GM19468 (cell line): ENCODE results near the gene TSHR.
"Not testable (repeated sequence)": the region's sequence is repeated elsewhere in the genome, so short reads cannot be mapped to it uniquely, and the experiment has no call there.

ENCODE experiments used
- ATAC-seq: cut with Tn5 transposase; IDR thresholded peaks from one replicate; pipeline ENCODE4 v1.9.1; 2021; ENCODE audit warnings: mild to moderate bottlenecking, moderate library complexity, moderate number of reproducible peaks; ENCODE audit not compliant: unreplicated experiment; ENCODE audit errors: extremely low read depth

The TSHR gene

DNA sequence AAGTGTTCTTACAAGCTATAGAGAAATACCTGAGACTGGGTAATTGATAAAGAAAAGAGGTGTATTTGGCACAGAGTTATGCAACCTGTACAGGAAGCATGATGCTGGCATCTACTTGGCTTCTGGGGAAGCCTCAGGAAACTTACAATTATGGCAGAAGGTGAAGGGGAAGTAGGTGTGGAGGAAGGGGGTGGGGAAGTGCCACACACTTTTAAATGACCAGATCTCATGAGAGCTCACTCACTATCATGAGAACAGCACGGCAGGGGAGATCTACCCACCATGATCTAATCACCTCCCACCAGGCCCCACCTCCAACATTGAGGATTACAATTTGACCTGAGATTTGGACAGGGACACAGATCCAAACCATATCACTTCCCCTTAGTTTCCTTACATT, 32.8 kb downstream of the TSHR start:
- ATAC-seq, result no peak

DNA sequence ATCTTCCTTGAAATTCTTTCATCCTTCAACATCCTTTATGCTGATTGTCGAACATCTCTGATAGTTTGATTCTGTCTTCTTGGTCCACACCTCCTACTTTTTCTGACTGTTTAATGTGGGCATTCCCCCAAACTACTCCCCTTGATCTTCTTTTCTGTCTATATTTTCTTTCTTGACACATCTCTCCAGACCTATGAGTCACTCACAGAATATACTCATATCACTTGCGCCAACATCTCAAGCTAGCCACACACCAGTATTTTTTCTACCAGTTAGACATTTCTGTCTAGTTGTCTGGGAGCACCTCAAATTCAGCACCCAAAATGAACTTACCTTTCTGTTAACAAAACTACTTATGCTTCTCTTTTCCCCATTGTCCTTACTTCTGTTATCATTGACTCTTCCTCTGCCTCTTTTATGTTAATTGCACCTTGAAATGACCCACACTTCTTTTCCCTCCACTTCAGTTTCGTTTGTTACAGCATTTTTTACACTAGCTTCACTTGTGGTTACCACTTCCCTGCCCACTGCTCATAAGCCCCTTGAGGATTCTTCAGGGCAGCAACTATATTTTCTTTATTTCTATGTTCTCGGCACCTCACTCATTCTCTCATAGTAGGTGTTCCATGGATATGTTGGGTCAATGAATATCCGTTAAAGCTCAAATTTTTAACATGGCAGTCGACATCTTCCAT, 33.5 kb downstream of the TSHR start:
- peak; percentile 32 for ATAC-seq

DNA sequence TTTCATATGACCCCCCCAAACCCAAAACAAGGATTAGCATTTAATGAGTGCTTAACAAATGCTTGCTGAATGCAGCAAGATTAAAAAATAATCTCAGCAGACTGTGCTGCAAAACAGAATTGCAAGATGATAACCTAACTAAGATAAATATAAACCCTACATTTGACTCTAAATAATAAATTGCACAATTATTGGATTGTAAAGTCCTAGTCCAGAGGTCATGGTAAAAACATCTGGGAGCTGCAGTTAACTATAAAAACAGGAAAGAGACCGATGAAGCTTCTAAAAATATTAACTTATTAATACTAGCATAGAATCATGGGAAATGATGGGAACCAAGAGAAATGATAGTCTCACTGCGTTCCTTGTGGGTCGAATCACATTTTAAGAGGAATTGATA, 37.2 kb downstream of the TSHR start:
- no peak for ATAC-seq

DNA sequence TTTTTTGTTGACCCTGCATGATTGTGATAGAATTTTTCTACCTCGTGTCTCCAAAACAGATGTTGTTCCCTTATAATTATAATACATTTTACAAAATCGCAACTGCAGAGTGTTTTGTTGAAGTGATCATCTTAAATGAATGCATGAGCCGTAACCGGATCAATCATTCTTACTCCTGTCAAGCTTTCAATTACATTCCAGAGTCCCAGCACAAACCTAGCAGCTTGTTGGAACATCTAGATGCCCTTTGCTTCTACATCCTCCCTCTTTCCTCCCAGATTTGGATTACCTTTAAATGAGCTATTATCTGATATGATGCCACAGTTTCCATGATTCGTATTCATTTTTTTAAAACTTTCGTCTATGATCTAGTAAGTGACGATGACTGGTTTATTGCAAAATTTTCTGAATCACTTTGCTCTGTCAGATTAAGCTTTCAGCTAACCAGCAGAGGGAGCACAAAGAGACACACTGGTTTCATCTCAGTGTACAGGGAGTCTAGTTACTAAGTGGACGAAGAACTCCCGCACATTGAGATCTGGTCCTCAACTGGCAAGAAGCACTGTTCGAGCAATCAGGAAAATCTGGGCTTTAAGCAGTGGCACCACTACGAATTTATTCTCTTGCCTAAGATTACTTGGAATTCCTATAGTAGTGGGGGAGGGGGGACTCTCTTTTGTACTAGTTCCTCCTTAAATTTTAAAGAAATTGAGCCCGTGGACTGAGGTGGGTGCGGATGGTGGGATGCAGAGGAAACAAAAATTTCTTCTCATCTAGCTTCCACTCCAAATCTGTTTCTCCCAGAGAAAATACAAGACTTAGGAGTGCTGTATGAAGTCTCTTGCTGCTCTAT, 40.9 kb downstream of the TSHR start:
- peak; percentile 73 for ATAC-seq

DNA sequence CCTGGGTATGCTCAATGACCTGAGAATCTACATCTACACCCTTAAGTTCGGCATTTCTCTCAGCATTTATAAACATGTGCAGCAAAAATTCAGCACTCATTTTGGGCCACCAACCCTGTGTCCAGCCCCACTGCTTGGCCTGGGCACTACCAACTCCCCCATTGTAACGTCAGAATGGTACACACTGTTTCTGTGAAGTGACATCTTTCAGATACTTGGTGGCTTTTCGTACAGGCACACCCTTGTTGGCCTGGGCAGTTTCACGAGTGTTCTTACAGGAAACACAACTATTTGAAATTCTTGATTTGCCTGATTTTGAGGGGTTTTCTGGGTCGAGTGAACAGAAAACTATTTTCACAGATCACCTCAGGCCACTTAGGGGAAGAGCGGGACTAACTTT, 46.0 kb downstream of the TSHR start:
- ATAC-seq, result no peak

DNA sequence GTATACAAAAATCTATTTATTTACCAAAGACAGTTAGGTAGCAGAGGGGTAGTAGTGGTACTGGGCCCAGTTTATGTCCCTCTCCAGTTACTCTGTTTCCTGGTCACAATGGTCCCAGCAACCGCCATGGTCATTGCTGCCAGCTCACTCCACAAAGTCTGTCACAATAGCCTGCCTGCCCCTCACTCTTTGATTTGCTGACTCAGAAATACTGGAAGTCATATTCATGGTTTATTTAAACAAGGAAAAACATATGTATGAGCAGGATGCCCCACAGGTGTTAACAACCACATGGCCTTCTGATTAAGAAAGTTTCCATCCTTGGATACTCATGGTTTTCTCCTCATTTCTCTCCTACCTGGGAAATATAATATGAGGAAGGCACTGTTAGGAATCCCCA, 49.2 kb downstream of the TSHR start:
- no peak for ATAC-seq

DNA sequence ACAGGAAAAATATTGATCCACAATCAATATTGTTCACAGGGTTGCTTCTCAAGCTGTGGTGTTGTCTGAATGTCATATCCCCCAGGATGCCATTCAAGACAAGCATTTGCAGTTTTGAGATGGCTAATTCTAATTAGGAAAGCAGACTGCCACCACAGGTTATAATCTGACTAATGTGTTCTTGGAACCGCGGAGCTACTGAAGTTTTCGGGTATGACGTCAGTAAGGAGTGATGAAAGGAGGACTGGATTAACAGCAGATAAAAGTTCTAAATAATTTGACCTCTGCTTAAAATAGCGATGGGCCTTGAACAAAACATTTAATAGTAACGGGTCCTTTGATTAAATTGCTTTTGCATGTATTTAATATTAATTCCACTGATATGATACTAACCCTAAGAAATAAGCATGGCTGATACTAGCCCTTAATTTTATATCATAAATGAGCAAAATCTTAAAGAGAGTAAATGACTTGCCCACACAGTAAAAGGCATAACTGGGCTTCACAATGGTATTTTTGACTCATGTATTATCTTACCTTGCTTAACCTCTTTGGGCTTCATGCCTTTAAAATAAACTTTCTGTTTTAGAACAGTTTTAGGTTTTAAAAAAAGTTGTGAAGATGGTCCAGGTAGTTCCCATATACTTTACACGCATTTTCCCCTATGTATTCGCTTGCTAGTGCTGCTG, 50.3 kb downstream of the TSHR start:
- ATAC-seq, result no peak

DNA sequence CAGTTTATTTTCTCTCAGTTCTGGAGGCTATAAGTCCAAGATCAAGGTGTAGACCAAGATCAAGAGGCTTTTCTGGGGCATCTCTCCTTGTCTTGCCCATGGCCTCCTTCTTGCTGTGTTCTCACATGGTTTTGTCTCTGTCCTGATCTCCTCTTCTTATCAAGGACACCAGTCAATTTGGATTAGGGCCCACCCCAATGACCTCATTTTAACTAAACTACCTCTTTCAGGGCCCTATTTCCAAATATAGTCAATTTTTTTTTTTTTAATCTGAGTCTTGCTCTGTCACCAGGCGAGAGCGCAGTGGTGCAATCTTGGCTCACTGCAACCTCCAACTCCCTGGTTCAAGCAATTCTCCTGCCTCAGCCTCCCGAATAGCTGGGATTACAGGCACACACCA, 50.8 kb downstream of the TSHR start:
- no peak for ATAC-seq

DNA sequence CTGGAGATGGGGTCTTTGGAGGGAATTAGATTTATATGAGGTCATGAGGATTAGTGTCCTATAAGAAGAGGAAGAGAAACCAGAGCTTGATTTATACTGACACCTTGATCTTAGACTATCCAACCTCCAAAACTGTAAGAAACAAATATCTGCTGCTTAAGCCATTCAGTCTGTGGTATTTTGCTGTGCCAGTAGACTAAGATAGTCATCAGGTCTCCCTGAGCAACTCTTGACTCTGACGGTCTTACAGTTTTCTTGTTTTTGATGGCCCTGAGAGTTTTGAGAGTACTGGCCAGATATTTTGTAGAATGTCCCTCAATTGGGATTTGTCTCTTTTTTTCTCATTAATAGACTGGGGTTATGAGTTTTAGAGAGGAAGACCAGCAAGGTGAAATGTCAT, 51.7 kb downstream of the TSHR start:
- ATAC-seq, result no peak

DNA sequence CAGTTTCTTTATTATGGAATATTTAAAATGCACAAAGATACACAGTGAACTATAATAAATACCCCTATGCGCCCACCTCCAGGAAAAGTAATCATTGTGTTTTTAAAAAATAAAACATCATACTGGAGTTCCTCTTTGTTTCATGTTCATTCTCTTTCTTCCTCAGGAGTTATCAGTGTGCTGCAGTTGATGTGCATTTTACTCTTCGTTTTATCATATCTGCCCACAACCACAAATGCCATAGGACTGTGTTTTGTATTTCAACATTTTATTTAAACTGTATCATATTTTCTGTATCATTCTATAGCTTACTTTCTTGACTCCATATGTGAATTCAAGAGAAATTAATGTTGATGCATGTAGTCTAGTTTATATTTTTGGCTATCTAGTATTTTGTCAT, 53.9 kb downstream of the TSHR start:
- ATAC-seq, result no peak

DNA sequence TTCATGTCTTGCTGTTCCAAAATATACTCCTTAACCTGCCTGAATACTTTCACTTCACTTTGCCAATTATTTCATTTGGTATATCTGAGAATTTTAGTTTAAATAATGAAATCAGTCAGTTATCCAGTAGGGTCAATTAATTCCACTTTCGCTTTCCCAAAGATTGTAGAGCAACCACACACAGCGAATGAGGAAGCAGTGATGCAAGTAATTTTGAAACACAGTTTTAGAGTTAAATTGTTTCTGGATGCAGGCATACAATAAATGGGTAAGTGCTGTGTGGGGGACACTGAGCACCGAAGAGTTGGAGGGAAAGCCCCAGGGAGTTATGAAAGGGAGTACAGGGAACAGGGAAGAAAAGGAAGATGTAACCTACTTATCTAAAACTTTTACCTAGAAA, 62.8 kb downstream of the TSHR start:
- no peak for ATAC-seq

DNA sequence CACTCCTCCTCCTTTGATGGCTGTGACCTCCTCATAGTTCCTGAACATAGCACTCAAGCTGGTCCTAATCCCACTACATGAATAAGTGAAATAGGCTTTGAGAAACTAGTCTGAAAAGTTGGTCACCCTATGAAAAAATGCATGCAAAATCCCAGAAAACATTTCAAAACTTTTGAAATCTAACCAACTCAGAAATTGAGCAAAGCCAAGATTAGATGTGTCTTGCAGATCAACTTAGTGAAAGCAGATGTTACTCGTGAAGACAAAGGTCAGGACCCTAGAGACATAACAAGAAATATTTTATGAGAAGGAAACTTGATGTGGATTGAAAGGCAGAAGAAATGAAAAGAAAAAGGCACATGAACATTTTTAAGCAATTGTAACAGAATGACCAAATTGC, 63.3 kb downstream of the TSHR start:
- no peak for ATAC-seq

DNA sequence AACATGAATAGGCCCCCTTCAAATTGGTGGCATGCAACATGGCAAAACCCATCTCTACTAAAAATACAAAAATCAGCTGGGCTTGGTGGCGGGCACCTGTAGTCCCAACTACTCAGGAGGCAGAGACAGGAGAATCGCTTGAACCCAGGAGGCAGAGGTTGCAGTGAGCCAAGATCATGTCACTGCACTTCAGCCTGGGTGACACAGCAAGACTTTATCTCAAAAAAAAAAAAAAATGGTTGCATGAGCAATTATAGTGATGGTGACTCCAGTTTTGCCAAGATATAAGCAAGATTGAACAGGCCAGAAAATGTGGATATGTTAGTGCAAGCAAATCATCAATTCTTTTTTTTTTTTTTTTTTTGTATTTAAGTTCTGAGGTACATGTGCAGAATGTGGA, 63.7 kb downstream of the TSHR start:
- not testable (repeated sequence) for ATAC-seq

DNA sequence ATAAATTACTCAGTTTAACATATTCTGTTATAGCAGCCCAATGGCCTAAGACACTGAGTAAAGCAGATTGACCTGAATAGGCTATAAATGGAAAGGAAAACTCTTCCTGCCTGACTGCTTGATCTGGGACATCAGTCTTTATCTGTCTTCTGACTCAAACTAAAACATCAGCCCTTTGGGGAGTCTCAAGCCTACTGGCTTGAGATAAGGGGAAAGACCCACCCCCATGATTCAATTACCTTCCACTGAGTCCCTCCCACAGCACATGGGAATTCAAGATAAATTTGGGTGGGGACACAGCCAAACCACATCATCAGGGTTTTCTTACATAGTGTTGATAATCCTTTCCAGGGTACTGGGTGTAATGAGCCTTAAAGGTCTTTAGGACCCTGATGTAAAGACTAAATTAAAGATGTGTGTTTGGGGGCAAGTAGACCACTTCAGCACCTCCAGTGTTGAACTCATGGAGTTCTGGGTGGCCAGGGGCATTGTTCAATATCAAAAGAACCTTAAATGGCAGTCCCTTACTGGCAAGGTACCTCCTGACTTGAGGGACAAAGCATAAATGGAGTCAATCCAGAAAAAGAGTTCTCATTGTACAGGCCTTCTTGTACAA, 67.8 kb downstream of the TSHR start:
- no peak for ATAC-seq

DNA sequence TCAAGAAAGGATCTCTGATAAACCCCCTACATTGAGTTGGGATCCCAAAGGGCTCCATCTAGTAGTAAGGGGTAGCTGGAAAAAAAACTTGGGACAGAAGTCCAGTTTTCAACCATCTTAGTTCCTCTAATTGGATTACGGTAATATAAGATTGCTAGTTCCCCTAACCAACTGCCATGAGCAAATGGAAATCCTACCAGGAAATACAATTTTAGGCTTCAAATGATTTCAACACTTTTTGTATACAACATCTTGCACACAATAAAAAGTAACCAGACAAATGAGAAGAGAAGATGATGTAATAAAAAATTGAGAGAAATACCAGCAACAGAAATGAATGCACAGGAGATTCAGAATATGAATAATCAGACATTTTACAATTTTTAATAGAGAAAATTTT, 73.0 kb downstream of the TSHR start:
- ATAC-seq, result no peak

DNA sequence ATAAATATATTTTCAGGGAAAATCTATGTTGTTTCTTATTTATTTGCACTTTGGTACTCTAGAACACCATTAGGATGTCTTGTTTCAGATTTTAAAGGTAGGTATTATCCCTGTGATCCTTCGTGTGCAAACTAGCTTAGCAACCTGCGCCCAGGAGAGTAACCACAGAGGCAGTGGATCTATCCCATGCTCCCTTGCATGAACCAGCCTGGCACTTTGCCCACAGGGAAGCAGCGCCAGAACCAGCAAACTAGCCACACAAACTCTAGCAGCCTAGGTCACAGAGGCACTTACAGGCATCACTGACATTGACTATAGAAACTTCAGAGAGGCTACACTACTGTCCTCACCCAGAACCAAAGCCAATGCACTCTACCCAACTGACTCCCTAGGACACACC, 76.1 kb downstream of the TSHR start:
- ATAC-seq, result no peak

DNA sequence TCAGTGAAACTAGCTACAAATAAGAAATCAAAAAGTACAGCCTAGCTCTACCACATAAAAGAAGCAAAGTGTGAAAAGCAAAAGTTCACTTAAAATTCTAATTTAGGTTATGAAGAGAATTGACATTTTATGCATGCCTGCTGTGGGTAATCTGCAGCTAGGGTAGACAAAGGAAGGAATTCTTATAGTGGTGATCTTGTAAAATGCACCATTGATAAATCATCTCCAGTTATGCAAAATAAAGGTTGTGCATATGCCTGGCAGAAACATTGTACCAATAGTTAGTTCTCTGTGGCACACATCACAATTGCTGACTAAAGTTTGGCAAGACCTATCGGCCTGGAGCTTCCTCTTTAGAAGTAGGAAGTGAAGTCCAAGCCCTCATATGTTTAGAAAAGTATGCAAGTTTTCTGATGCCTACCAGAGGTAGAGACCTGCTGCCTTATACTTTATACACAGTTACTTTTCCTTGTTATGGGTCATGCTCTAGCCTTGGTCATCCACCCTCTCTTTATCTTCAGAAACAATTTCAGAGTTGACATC, 78.3 kb downstream of the TSHR start:
- ATAC-seq, result no peak

DNA sequence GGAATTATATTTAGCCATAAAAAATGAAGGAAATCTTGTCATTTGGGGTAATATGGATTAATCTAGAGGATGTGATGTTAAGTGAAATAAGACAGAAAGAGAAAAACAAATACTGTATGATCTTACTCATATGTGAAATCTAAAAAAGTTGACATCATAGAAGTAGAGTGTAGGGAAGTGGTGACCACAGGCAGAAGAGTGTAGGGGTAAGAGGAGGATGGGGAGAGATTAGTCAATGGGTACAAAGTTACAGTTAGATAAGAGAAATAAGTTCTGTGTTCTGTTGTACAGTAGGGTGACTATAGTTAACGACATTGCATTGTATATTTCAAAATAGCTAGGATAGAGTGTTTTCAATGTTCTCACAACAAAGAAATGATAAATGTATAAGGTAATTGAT, 87.0 kb downstream of the TSHR start:
- ATAC-seq, result no peak

DNA sequence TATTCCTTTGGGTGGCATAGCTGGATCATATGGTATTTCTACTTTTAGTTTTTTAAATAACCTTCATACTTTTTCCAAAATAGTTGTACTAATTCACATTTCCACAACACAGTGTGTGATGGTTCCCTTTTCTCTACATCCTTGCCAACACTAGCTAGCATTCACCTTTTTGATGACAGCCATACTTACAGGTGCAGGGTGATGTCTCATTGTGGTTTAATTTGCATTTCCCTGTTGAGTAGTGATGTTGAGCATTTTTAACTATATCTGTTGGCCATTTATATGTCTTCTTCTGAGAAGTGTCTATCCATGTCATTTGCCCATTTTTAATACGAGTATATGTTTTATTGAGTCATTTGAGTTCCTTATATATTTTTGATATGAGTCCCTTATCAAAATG, 96.1 kb downstream of the TSHR start:
- no peak for ATAC-seq

DNA sequence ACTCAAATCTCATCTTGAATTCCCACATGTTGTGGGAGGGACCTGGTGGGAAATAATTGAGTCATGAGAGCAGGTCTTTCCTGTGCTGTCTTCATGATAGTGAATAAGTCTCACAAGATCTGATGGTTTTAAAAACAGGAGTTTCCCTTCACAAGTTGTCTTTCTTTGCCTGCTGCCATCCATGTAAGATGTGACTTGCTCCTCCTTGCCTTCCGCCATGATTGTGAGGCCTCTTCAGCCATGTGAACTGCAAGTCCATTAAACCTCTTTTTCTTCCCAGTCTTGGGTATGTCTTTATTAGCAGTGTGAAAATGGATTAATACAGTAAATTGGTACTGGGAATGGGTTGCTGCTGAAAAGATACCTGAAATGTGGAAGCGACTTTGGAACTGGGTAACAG, 98.6 kb downstream of the TSHR start:
- not testable (repeated sequence) for ATAC-seq

DNA sequence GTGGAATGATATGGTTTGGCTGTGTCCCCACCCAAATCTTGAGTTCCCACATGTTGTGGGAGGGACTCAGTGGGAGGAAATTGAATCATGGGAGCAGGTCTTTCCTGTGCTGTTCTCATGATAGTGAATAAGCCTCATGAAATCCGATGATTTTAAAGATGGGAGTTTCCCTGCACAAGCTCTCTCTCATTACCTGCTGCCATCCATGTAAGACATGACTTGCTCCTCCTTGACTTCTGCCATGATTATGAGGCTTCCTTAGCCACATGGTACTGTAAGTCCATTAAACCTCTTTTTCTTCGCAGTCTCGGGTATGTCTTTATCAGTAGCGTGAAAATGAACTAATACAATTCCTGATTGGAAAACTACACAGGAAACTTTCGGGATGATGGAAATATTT, 100.5 kb downstream of the TSHR start:
- no peak for ATAC-seq
